Heart left ventricle (tissue), 13 donors: ENCODE measurements around the gene IGF2BP1.
"Not testable (repeated sequence)": the region's sequence is repeated elsewhere in the genome, so short reads cannot be mapped to it uniquely, and the experiment has no call there.

Source experiments
- CTCF ChIP-seq, 12 donors: fragments of 200-600 bp; sonication (generic) in 4 of 12; IDR thresholded peaks; one replicate each; pipeline versions ENCODE4 v1.5.0 to v1.8.0; 2018 to 2022; ENCODE audit warnings: antibody characterized with exemption in 12 of 12, mild to moderate bottlenecking in 5 of 12
- POLR2A ChIP-seq, 2 donors: fragments of 450-650 bp; IDR thresholded peaks; one replicate each; pipeline ENCODE4 v1.6.1; 2017; ENCODE audit warnings: antibody characterized with exemption in 2 of 2, mild to moderate bottlenecking in 2 of 2, moderate library complexity in 2 of 2
- donor health status: ischemic (EF 13 %, LVEDD 7.1; RV severe dilation, severe dysfunction).
- donor health status: DM: no; HTN: yes; CAD: no.
- donor health status: DM: no; HTN: no; CAD: no.
- donor health status: ischemic (EF 25% LVEDD 6.9; RV normal size, moderate dysfunction).
- donor health status: ischemic (EF 25% LVEDD 5.7; RV mildly dilated, moderate dysfunction).
- donor health status: ischemic (EF 35%, LVEDD 5.7; RV mildly dilated, moderate dysfunction).
- donor health status: nonischemic (EF 11% LVEDD 7.7; RV severe dilation, severe dysfunction).
- donor health status: DM: yes; HTN: yes; CAD: no.
- donor health status: PGD.
- donor health status: ischemic (EF 29% LVEDD 5.4; RV normal size, mild dysfunction).
- donor health status: nonischemic (EF 23%, LVEDD 6.1; RV moderate dilation, normal function).

DNA sequence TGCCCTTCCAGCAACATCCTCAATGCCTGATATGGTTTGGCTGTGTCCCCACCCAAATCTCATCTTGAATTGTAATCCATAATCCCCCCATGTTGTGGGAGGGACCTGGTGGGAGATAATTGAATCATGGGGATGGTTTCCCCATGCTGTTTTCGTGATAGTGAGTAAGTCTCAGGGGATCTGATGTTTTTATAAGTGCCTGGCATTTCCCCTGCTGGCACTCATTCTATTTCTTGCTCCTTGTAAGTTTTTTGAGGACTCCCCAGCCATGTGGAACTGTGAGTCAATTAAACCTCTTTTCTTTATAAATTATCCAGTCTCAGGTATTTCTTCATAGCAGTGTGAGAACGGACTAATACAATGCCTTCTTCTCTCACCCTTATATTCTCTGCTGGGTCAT lies 87.9 kb downstream of the IGF2BP1 start:
- TF ChIP-seq CTCF, POLR2A (IDR thresholded peaks at IDR 0.05): not testable (repeated sequence)
